CD4-positive, CD25-positive, alpha-beta regulatory T cell (primary cell): ENCODE measurements around the gene NPB. TPM values are rescaled to one million over a fixed set of nuclear protein-coding genes. Genes with fewer than 3 reads are reported as not detected.

Experiments used
- ATAC-seq, 2 donors: fragments of 150-1000 bp; cut with Tn5 transposase; one replicate each; pipeline ENCODE4 v1.10.0; 2021; ENCODE audit warnings: low read depth in 2 of 2, moderate number of reproducible peaks in 2 of 2, moderate library complexity in 1 of 2
- DNase-seq, 3 donors: peaks; one replicate each; pipeline versions ENCODE4 v3.0.0 to v3.0.0-alpha.2; 2012 to 2022; ENCODE audit warnings: mixed read lengths in 1 of 3
- H3K27ac ChIP-seq: one replicate; pipeline ENCODE4 v1.7.0; 2013; ENCODE audit warnings: mild to moderate bottlenecking, low read length; ENCODE audit not compliant: insufficient read depth, poor library complexity, severe bottlenecking
- H3K27me3 ChIP-seq: one replicate; pipeline ENCODE4 v1.7.0; 2013; ENCODE audit warnings: low read length; ENCODE audit not compliant: control insufficient read depth, insufficient read depth
- H3K36me3 ChIP-seq: one replicate; pipeline ENCODE4 v1.7.0; 2013; ENCODE audit warnings: mild to moderate bottlenecking, low read length, moderate library complexity; ENCODE audit not compliant: control insufficient read depth, insufficient read depth
- H3K4me1 ChIP-seq: 2 replicates; pipeline ENCODE4 v1.7.0; 2013; ENCODE audit warnings: mild to moderate bottlenecking, low read length; ENCODE audit not compliant: insufficient read depth, control insufficient read depth, poor library complexity, severe bottlenecking
- H3K4me3 ChIP-seq: one replicate; pipeline ENCODE4 v1.7.0; 2013; ENCODE audit warnings: low read depth, mild to moderate bottlenecking, low read length, moderate library complexity
- H3K9me3 ChIP-seq, 2 experiments: 1 replicate in 1 of 2; 2 replicates in 1 of 2; pipeline ENCODE4 v1.7.0; 2013; ENCODE audit warnings: low read length in 2 of 2, mild to moderate bottlenecking in 1 of 2, moderate library complexity in 1 of 2; ENCODE audit not compliant: control insufficient read depth in 2 of 2
- H3K27ac Mint-ChIP-seq, 3 donors: one replicate each; pipeline ENCODE4 v1.8.0; 2020 to 2022; ENCODE audit warnings: mild to moderate bottlenecking in 3 of 3, mixed read lengths in 3 of 3, moderate library complexity in 2 of 3
- H3K27me3 Mint-ChIP-seq: one replicate; pipeline ENCODE4 v1.8.0; 2022; ENCODE audit warnings: mild to moderate bottlenecking, mixed read lengths
- H3K36me3 Mint-ChIP-seq: one replicate; pipeline ENCODE4 v1.8.0; 2020; ENCODE audit warnings: mixed read lengths
- H3K4me1 Mint-ChIP-seq, 4 donors: one replicate each; pipeline ENCODE4 v1.8.0; 2020 to 2022; ENCODE audit warnings: mixed read lengths in 4 of 4, mild to moderate bottlenecking in 1 of 4
- H3K4me3 Mint-ChIP-seq, 4 donors: one replicate each; pipeline ENCODE4 v1.8.0; 2020 to 2022; ENCODE audit warnings: mild to moderate bottlenecking in 4 of 4, mixed read lengths in 4 of 4, moderate library complexity in 3 of 4
- H3K9me3 Mint-ChIP-seq, 7 donors: one replicate each; pipeline ENCODE4 v1.8.0; 2020 to 2022; ENCODE audit warnings: mixed read lengths in 7 of 7, mild to moderate bottlenecking in 3 of 7, moderate library complexity in 2 of 7
- polyA plus RNA-seq, 4 donors: library from polyadenylated mRNA; unstranded; fragments of 300-500 nt; fragmentation: Illumina TruSeq; gene quantifications; one replicate each; pipeline ENCODE4 v1.2.3, GENCODE V29; 2021
- total RNA-seq: library from RNA; stranded (reverse); gene quantifications from one replicate; pipeline ENCODE4 v1.2.3, GENCODE V29; 2022

NPB gene
- total and polyA plus RNA-seq, 5 donors from 2014 or later = 0.10 TPM; not detected in 4

DNA sequence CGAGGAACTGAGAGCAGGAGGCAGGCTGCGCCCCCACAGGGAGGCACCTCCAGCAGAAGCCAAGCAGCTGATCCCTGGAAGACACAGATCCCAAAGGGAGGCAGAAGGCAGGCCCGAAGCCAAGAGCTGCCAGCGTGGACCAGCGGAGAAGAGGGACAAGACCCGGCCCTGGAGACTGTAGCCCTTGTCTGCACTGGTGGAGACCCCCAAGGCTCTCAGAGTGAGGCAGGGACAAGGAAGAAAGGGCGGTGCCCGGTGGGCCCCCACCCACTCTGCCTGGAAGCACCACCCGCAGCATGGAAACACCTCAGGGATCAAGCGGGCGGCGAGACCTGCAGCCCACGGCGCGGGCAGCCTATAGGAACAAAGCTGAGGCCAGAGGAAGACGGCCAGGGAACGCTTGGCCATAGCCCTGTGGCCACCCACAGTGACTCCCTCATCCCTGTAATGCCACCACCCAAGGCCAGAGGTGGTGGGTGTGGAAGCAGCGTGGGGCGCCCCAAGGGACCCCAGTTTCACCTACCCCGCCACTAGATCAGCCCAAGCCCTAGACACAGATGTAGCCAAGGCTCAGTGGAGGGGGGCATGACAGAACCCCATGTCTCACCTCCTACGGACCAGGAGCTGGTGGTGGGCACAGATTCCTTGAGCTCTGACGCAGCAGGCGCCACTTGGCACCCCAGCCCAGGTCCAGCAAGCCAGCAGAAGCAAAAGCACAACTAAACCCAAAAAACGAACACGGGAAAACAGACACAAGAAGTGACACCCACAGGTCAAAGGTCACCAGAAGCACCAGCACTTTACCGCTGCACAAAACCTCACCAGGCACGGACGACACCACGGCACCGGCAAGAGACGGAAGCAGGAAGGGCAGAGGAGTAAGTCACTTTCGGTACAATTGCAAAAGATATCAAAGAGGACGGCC is 18.8 kb downstream of the NPB start:
- no peaks in the 10 kb centered on the region for H3K36me3 Mint-ChIP-seq
- peak overlapping the region in 2 of 4 donors; percentile 38 to 75 for H3K4me3 Mint-ChIP-seq
- peaks cover 6% of the 10 kb centered on the region for H3K27me3 Mint-ChIP-seq
- peaks cover 0 to 45% (median 12%) of the 10 kb centered on the region in 4 donors for H3K4me1 Mint-ChIP-seq
- H3K4me3 ChIP-seq = no peak overlapping the region
- peaks cover 38% of the 10 kb centered on the region for H3K4me1 ChIP-seq
- ATAC-seq = no peak
- H3K27me3 ChIP-seq = no peaks in the 10 kb centered on the region
- H3K9me3 ChIP-seq = no peaks in the 10 kb centered on the region
- no peak for DNase-seq
- H3K9me3 Mint-ChIP-seq = no peaks in the 10 kb centered on the region
- no peak overlapping the region for H3K27ac ChIP-seq
- no peak overlapping the region for H3K27ac Mint-ChIP-seq
- H3K36me3 ChIP-seq = peaks cover 2% of the 10 kb centered on the region

GRCh38 chr17:81921537-81921862 is 19.5 kb downstream of the NPB start:
- H3K4me1 Mint-ChIP-seq = peaks cover 0 to 46% (median 17%) of the 10 kb centered on the region in 4 donors
- no peaks in the 10 kb centered on the region for H3K9me3 Mint-ChIP-seq
- H3K4me1 ChIP-seq = peaks cover 40% of the 10 kb centered on the region
- DNase-seq (no peak), ATAC-seq (no peak)
- H3K36me3 ChIP-seq = no peaks in the 10 kb centered on the region
- no peak overlapping the region for H3K27ac Mint-ChIP-seq
- peak overlapping the region in 1 of 4 donors; percentile 38 for H3K4me3 Mint-ChIP-seq
- no peaks in the 10 kb centered on the region for H3K27me3 ChIP-seq
- no peak overlapping the region for H3K27ac ChIP-seq
- H3K4me3 ChIP-seq = no peak overlapping the region
- H3K9me3 ChIP-seq = no peaks in the 10 kb centered on the region
- H3K36me3 Mint-ChIP-seq = no peaks in the 10 kb centered on the region
- peaks cover 6% of the 10 kb centered on the region for H3K27me3 Mint-ChIP-seq

GRCh38 chr17:81921996-81922565 is 20.0 kb downstream of the NPB start:
- Mint-ChIP-seq H3K36me3 (no peaks in the 10 kb centered on the region), H3K4me3 (peak overlapping the region in 1 of 4 donors; percentile 58), H3K4me1 (peaks cover 0 to 42% (median 13%) of the 10 kb centered on the region in 4 donors), H3K9me3 (no peaks in the 10 kb centered on the region), H3K27ac (no peak overlapping the region), H3K27me3 (peaks cover 6% of the 10 kb centered on the region)
- peaks cover 40% of the 10 kb centered on the region for H3K4me1 ChIP-seq
- H3K9me3 ChIP-seq = no peaks in the 10 kb centered on the region
- ATAC-seq (no peak), DNase-seq (no peak)
- no peaks in the 10 kb centered on the region for H3K36me3 ChIP-seq
- no peak overlapping the region for H3K4me3 ChIP-seq
- no peak overlapping the region for H3K27ac ChIP-seq
- no peaks in the 10 kb centered on the region for H3K27me3 ChIP-seq

DNA sequence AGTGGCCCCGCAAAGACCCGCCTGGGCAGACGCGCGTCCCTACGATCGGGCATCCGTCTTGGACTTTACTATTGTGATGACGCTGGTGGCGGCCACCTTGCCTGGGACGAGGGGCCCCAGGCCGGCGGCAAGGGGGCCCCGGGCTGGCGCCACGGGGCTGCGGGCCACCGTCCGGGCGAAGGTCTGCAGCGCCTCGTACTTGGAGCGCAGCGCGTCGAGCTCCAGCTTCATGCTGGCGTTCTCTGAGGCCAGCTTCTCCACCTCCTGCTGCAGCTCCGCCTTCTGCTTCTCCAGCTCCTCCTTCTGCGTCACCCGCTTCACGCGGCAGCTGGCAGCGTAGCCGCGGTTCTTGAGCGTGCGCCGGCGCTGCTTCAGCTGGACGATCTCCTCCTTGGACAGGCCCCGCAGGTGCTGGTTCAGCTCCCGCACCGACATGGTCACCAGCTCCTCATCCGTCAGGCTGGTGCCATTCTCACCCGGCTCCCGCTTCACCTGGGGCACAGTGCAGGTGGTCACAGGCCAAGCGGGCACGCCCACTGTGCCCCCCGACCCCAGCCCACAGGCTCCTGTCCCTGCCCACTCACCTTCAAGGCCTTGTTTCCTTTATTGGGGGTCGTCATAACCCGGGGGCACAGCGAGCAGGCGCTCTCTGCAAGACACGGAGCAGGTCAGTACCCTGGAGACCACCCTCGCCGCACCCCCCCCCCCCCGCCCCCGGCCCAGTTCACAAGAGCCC is 20.7 kb downstream of the NPB start:
- Mint-ChIP-seq H3K4me3 (no peak overlapping the region), H3K27ac (no peak overlapping the region), H3K9me3 (no peaks in the 10 kb centered on the region), H3K4me1 (peaks cover 0 to 39% (median 10%) of the 10 kb centered on the region in 4 donors), H3K36me3 (no peaks in the 10 kb centered on the region), H3K27me3 (peaks cover 6% of the 10 kb centered on the region)
- H3K27me3 ChIP-seq = no peaks in the 10 kb centered on the region
- ATAC-seq = no peak
- no peak for DNase-seq
- no peaks in the 10 kb centered on the region for H3K9me3 ChIP-seq
- H3K4me1 ChIP-seq = peaks cover 37% of the 10 kb centered on the region
- no peak overlapping the region for H3K4me3 ChIP-seq
- no peak overlapping the region for H3K27ac ChIP-seq
- no peaks in the 10 kb centered on the region for H3K36me3 ChIP-seq

GRCh38 chr17:81923302-81924260 is 21.5 kb downstream of the NPB start:
- no peak overlapping the region for H3K27ac ChIP-seq
- ATAC-seq = no peak
- Mint-ChIP-seq H3K4me3 (peak overlapping the region in 2 of 4 donors; percentile 70 to 82), H3K27me3 (peaks cover 6% of the 10 kb centered on the region), H3K27ac (no peak overlapping the region), H3K9me3 (no peaks in the 10 kb centered on the region), H3K36me3 (no peaks in the 10 kb centered on the region), H3K4me1 (peaks cover 0 to 32% (median 8%) of the 10 kb centered on the region in 4 donors)
- peaks cover 41% of the 10 kb centered on the region for H3K4me1 ChIP-seq
- no peak for DNase-seq
- no peaks in the 10 kb centered on the region for H3K36me3 ChIP-seq
- H3K27me3 ChIP-seq = no peaks in the 10 kb centered on the region
- H3K9me3 ChIP-seq = no peaks in the 10 kb centered on the region
- no peak overlapping the region for H3K4me3 ChIP-seq

GRCh38 chr17:81924557-81925532 is 22.8 kb downstream of the NPB start:
- H3K4me1 Mint-ChIP-seq = peaks cover 0 to 30% (median 7%) of the 10 kb centered on the region in 4 donors
- ATAC-seq (no peak), DNase-seq (peak in 1 of 3 donors; percentile 77)
- H3K36me3 Mint-ChIP-seq = no peaks in the 10 kb centered on the region
- peak overlapping the region; percentile 70 to 96 (median 86) for H3K4me3 Mint-ChIP-seq
- Histone ChIP-seq H3K9me3 (no peaks in the 10 kb centered on the region), H3K4me1 (peaks cover 43% of the 10 kb centered on the region), H3K27ac (no peak overlapping the region), H3K27me3 (no peaks in the 10 kb centered on the region), H3K36me3 (no peaks in the 10 kb centered on the region), H3K4me3 (no peak overlapping the region)
- peaks cover 6% of the 10 kb centered on the region for H3K27me3 Mint-ChIP-seq
- no peaks in the 10 kb centered on the region for H3K9me3 Mint-ChIP-seq
- H3K27ac Mint-ChIP-seq = peak overlapping the region in 2 of 3 donors; percentile 23 to 71
